KMS-11 (cell line): ENCODE results near the gene PAH.

Experiments
- H2AFZ ChIP-seq: fragments of 200-600 bp; sonication (generic); 2 replicates; pipeline ENCODE4 v1.6.1; 2016; ENCODE audit warnings: antibody characterized with exemption, mixed run types, low read depth
- H3K27ac ChIP-seq: fragments of 200-600 bp; sonication (generic); 2 replicates; pipeline ENCODE4 v1.6.1; 2016; ENCODE audit warnings: mild to moderate bottlenecking, mixed run types
- H3K27me3 ChIP-seq: fragments of 200-600 bp; sonication (generic); 2 replicates; pipeline ENCODE4 v1.6.1; 2017; ENCODE audit warnings: mild to moderate bottlenecking, low read depth, mixed run types, moderate library complexity; ENCODE audit not compliant: insufficient read depth
- H3K36me3 ChIP-seq: fragments of 200-600 bp; sonication (generic); 2 replicates; pipeline ENCODE4 v1.6.1; 2017; ENCODE audit warnings: mild to moderate bottlenecking, mixed run types; ENCODE audit not compliant: insufficient read depth
- H3K4me1 ChIP-seq: fragments of 200-600 bp; sonication (generic); 2 replicates; pipeline ENCODE4 v1.6.1; 2016; ENCODE audit warnings: mild to moderate bottlenecking, low read depth, mixed run types; ENCODE audit not compliant: poor library complexity, severe bottlenecking
- H3K4me2 ChIP-seq: fragments of 200-600 bp; sonication (generic); 2 replicates; pipeline ENCODE4 v1.7.0; 2016; ENCODE audit warnings: mild to moderate bottlenecking, mixed run types
- H3K4me3 ChIP-seq: fragments of 200-600 bp; sonication (generic); IDR thresholded peaks from 2 replicates; pipeline ENCODE4 v1.6.1; 2017; ENCODE audit warnings: low read depth, low read length, mixed read lengths; ENCODE audit not compliant: insufficient read depth
- H3K79me2 ChIP-seq: fragments of 200-600 bp; sonication (generic); 2 replicates; pipeline ENCODE4 v1.6.1; 2016; ENCODE audit warnings: low read depth, mixed run types; ENCODE audit not compliant: insufficient read depth
- H3K9ac ChIP-seq: fragments of 200-600 bp; sonication (generic); 2 replicates; pipeline ENCODE4 v1.6.1; 2016; ENCODE audit warnings: mild to moderate bottlenecking, mixed run types
- H4K20me1 ChIP-seq: fragments of 200-600 bp; sonication (generic); 2 replicates; pipeline ENCODE4 v1.6.1; 2016; ENCODE audit warnings: mild to moderate bottlenecking, mixed run types; ENCODE audit not compliant: insufficient read depth
- CTCF ChIP-seq: fragments of 200-600 bp; sonication (generic); conservative IDR thresholded peaks from 2 replicates; pipeline ENCODE4 v1.6.1; 2017; ENCODE audit warnings: low read depth, mild to moderate bottlenecking, antibody characterized with exemption, low read length, moderate library complexity, mixed read lengths

PAH gene

GRCh38 chr12:102808412-102808811 is 108.6 kb downstream of the PAH start:
- no peaks in the 10 kb centered on the region for H3K79me2 ChIP-seq
- H3K4me2 ChIP-seq: no peak overlapping the region
- TF ChIP-seq CTCF: no peak
- H3K4me3 ChIP-seq: no peak overlapping the region
- no peak overlapping the region for H2AFZ ChIP-seq
- H3K36me3 ChIP-seq: no peaks in the 10 kb centered on the region
- H4K20me1 ChIP-seq: no peaks in the 10 kb centered on the region
- no peaks in the 10 kb centered on the region for H3K27me3 ChIP-seq
- no peaks in the 10 kb centered on the region for H3K4me1 ChIP-seq
- no peak overlapping the region for H3K9ac ChIP-seq
- H3K27ac ChIP-seq: no peak overlapping the region

GRCh38 chr12:102806592-102806991 is 110.5 kb downstream of the PAH start:
- no peaks in the 10 kb centered on the region for H3K4me1 ChIP-seq
- H3K9ac ChIP-seq: no peak overlapping the region
- no peaks in the 10 kb centered on the region for H3K27me3 ChIP-seq
- no peak overlapping the region for H2AFZ ChIP-seq
- no peak overlapping the region for H3K4me2 ChIP-seq
- H3K4me3 ChIP-seq: no peak overlapping the region
- H3K36me3 ChIP-seq: no peaks in the 10 kb centered on the region
- no peaks in the 10 kb centered on the region for H3K79me2 ChIP-seq
- no peaks in the 10 kb centered on the region for H4K20me1 ChIP-seq
- no peak for TF ChIP-seq CTCF
- H3K27ac ChIP-seq: no peak overlapping the region

GRCh38 chr12:102806110-102806509 is 110.9 kb downstream of the PAH start:
- Histone ChIP-seq H3K4me1 (no peaks in the 10 kb centered on the region), H3K27me3 (no peaks in the 10 kb centered on the region), H3K4me2 (no peak overlapping the region), H3K27ac (no peak overlapping the region), H3K4me3 (no peak overlapping the region), H4K20me1 (no peaks in the 10 kb centered on the region), H3K9ac (no peak overlapping the region), H2AFZ (no peak overlapping the region), H3K79me2 (no peaks in the 10 kb centered on the region), H3K36me3 (no peaks in the 10 kb centered on the region)
- TF ChIP-seq CTCF: no peak

GRCh38 chr12:102800565-102800964 is 116.5 kb downstream of the PAH start:
- no peak for TF ChIP-seq CTCF
- no peak overlapping the region for H3K4me3 ChIP-seq
- no peaks in the 10 kb centered on the region for H4K20me1 ChIP-seq
- H3K79me2 ChIP-seq: no peaks in the 10 kb centered on the region
- H3K4me2 ChIP-seq: no peak overlapping the region
- H3K9ac ChIP-seq: no peak overlapping the region
- no peak overlapping the region for H2AFZ ChIP-seq
- H3K36me3 ChIP-seq: no peaks in the 10 kb centered on the region
- no peak overlapping the region for H3K27ac ChIP-seq
- H3K4me1 ChIP-seq: no peaks in the 10 kb centered on the region
- H3K27me3 ChIP-seq: no peaks in the 10 kb centered on the region

- no peak for TF ChIP-seq CTCF
- H4K20me1 ChIP-seq: no peaks in the 10 kb centered on the region
- H3K4me3 ChIP-seq: no peak overlapping the region
- no peaks in the 10 kb centered on the region for H3K4me1 ChIP-seq
- H3K4me2 ChIP-seq: no peak overlapping the region
- no peak overlapping the region for H2AFZ ChIP-seq
- H3K27ac ChIP-seq: no peak overlapping the region
- H3K79me2 ChIP-seq: no peaks in the 10 kb centered on the region
- no peak overlapping the region for H3K9ac ChIP-seq
- no peaks in the 10 kb centered on the region for H3K27me3 ChIP-seq
- no peaks in the 10 kb centered on the region for H3K36me3 ChIP-seq
Observed at GRCh38 chr12:102799229-102799628, 117.8 kb downstream of the PAH start.
